SH-SY5Y (cell line): Measurements from ENCODE around the gene PHF10.

Source experiments
- GATA2 ChIP-seq: IDR thresholded peaks from 2 replicates; pipeline ENCODE4 v1.6.1; 2011; ENCODE audit warnings: mild to moderate bottlenecking, low read depth, low read length
- GATA3 ChIP-seq: IDR thresholded peaks from 2 replicates; pipeline ENCODE4 v1.6.1; 2011; ENCODE audit warnings: low read depth, mild to moderate bottlenecking, low read length, moderate library complexity

- TF ChIP-seq GATA2: no peak
- no peak for TF ChIP-seq GATA3
Measured at GRCh38 chr6:169763308-169763707, 39.0 kb upstream of the PHF10 start.
